Right lobe of liver (tissue), 4 donors: Measurements from ENCODE around the gene CDH13.

Experiments
- CTCF ChIP-seq, 4 donors: fragments of 200-600 bp in 3 of 4; fragments of 450-650 bp in 1 of 4; IDR thresholded peaks; one replicate each; pipeline versions ENCODE4 v1.5.1 to v1.8.0; 2016 to 2022; ENCODE audit warnings: antibody characterized with exemption in 4 of 4, mild to moderate bottlenecking in 2 of 4
- POLR2A ChIP-seq: fragments of 450-650 bp; IDR thresholded peaks from one replicate; pipeline ENCODE4 v1.6.1; 2017; ENCODE audit warnings: antibody characterized with exemption, mild to moderate bottlenecking
- donor health status: DM: no; HTN: no; CAD: no.
- donor health status: DM: no; HTN: no; CAD: no.
- donor health status: DM: no; HTN: yes; CAD: no.

- no peak for TF ChIP-seq CTCF (IDR thresholded peaks at IDR 0.05)
- no peak for TF ChIP-seq POLR2A
These were observed 1049.3 kb downstream of the CDH13 start for GRCh38 chr16:83676086-83676485.
